ENCODE results near the gene SLC6A17. TPM values are rescaled to one million over a fixed set of nuclear protein-coding genes. Genes with fewer than 3 reads are reported as not detected.
A peak's percentile ranks its signal among the peaks of the same experiment; 100 is the strongest.

Gene SLC6A17
- polyA plus RNA-seq, 3 donors: not detected

GRCh38 chr1:110228869-110229268, 78.6 kb downstream of the SLC6A17 start:
- Mint-ChIP-seq H3K4me1 (peaks cover 11% of the 10 kb centered on the region), H3K36me3 (peaks cover 0 to 6% of the 10 kb centered on the region in 2 donors), H3K9me3 (no peaks in the 10 kb centered on the region), H3K4me3 (no peak overlapping the region), H3K27ac (no peak overlapping the region), H3K27me3 (ENCODE audit: low read depth in 3 of 3) (peaks cover 3 to 4% (median 3%) of the 10 kb centered on the region in 3 donors)
- H4K20me1 ChIP-seq (ENCODE audit: insufficient read depth, low read length): no peaks in the 10 kb centered on the region
- H3K36me3 ChIP-seq (replicated peaks in 1 of 2; ENCODE audit: control insufficient read depth in 1 of 2, insufficient read depth in 2 of 2, low read length in 2 of 2): no peaks in the 10 kb centered on the region
- no peaks in the 10 kb centered on the region for H3K27me3 ChIP-seq (ENCODE audit: control insufficient read depth in 2 of 2, insufficient read depth in 2 of 2, low read length in 2 of 2)
- H3K4me1 ChIP-seq (ENCODE audit: control insufficient read depth in 1 of 2, insufficient read depth in 2 of 2, low read length in 2 of 2): peaks cover 7 to 10% of the 10 kb centered on the region in 2 donors
- no peaks in the 10 kb centered on the region for H3K9me3 ChIP-seq (replicated peaks in 1 of 2; ENCODE audit: control insufficient read depth in 1 of 2, insufficient read depth in 1 of 2, low read length in 2 of 2)
- TF ChIP-seq CTCF (IDR thresholded peaks at IDR 0.05): no peak
- DNase-seq: no peak
- H3K4me2 ChIP-seq (replicated peaks; ENCODE audit: extremely low read depth, low read length, poor library complexity, severe bottlenecking): no peak overlapping the region
- no peak overlapping the region for H3K4me3 ChIP-seq (replicated peaks in 1 of 3; ENCODE audit: low read depth in 2 of 3, low read length in 3 of 3)
- H3K79me2 ChIP-seq (ENCODE audit: insufficient read depth, low read length): no peaks in the 10 kb centered on the region
- intact Hi-C loops (cut with micrococcal nuclease): no loop called here
- H3K27ac ChIP-seq (ENCODE audit: low read depth in 1 of 2, low read length in 2 of 2): no peak overlapping the region
- no peak overlapping the region for H3K9ac ChIP-seq (ENCODE audit: insufficient read depth, low read length, poor library complexity, severe bottlenecking)
- 93% methylated on average over 3 of the region's 9 CpGs for WGBS (ENCODE audit: insufficient coverage)
- H2AFZ ChIP-seq (ENCODE audit: insufficient read depth, low read depth, low read length, poor library complexity, severe bottlenecking): no peak overlapping the region

GRCh38 chr1:110229348-110230001, 79.2 kb downstream of the SLC6A17 start:
- Mint-ChIP-seq H3K4me3 (no peak overlapping the region), H3K9me3 (no peaks in the 10 kb centered on the region), H3K4me1 (peaks cover 11% of the 10 kb centered on the region), H3K27me3 (ENCODE audit: low read depth in 3 of 3) (peaks cover 3 to 5% (median 3%) of the 10 kb centered on the region in 3 donors), H3K36me3 (peaks cover 0 to 3% of the 10 kb centered on the region in 2 donors), H3K27ac (peak overlapping the region in 2 of 7 donors; percentile 10 to 28)
- no peak overlapping the region for H2AFZ ChIP-seq (ENCODE audit: insufficient read depth, low read depth, low read length, poor library complexity, severe bottlenecking)
- 56% methylated on average over 13 of the region's 21 CpGs for WGBS (ENCODE audit: insufficient coverage)
- no peaks in the 10 kb centered on the region for H3K27me3 ChIP-seq (ENCODE audit: control insufficient read depth in 2 of 2, insufficient read depth in 2 of 2, low read length in 2 of 2)
- intact Hi-C loops (cut with micrococcal nuclease): no loop called here
- DNase-seq: peak in 2 of 3 donors; percentile 10 to 50
- H3K27ac ChIP-seq (ENCODE audit: low read depth in 1 of 2, low read length in 2 of 2): no peak overlapping the region
- no peaks in the 10 kb centered on the region for H3K79me2 ChIP-seq (ENCODE audit: insufficient read depth, low read length)
- no peak for TF ChIP-seq CTCF (IDR thresholded peaks at IDR 0.05)
- no peaks in the 10 kb centered on the region for H3K9me3 ChIP-seq (replicated peaks in 1 of 2; ENCODE audit: control insufficient read depth in 1 of 2, insufficient read depth in 1 of 2, low read length in 2 of 2)
- no peaks in the 10 kb centered on the region for H4K20me1 ChIP-seq (ENCODE audit: insufficient read depth, low read length)
- no peak overlapping the region for H3K9ac ChIP-seq (ENCODE audit: insufficient read depth, low read length, poor library complexity, severe bottlenecking)
- H3K4me1 ChIP-seq (ENCODE audit: control insufficient read depth in 1 of 2, insufficient read depth in 2 of 2, low read length in 2 of 2): peaks cover 7 to 10% of the 10 kb centered on the region in 2 donors
- no peak overlapping the region for H3K4me2 ChIP-seq (replicated peaks; ENCODE audit: extremely low read depth, low read length, poor library complexity, severe bottlenecking)
- H3K36me3 ChIP-seq (replicated peaks in 1 of 2; ENCODE audit: control insufficient read depth in 1 of 2, insufficient read depth in 2 of 2, low read length in 2 of 2): no peaks in the 10 kb centered on the region
- no peak overlapping the region for H3K4me3 ChIP-seq (replicated peaks in 1 of 3; ENCODE audit: low read depth in 2 of 3, low read length in 3 of 3)
